Heart right ventricle (tissue), 16 donors: ENCODE measurements around the gene ALLC. TPM values are rescaled to one million over a fixed set of nuclear protein-coding genes. Genes with fewer than 3 reads are reported as not detected.

Experiments
- ATAC-seq, 8 donors: fragments of 200-7000 bp; cut with Tn5 transposase; one replicate each; pipeline ENCODE4 v1.9.1; 2020; ENCODE audit warnings: mild to moderate bottlenecking in 8 of 8, moderate library complexity in 8 of 8, moderate number of reproducible peaks in 1 of 8
- DNase-seq, 2 donors: peaks; one replicate each; pipeline ENCODE4 v3.0.0-alpha.2; 2020
- H3K27ac ChIP-seq, 10 donors: fragments of 200-600 bp; sonication (generic) in 2 of 10; one replicate each; pipeline versions ENCODE4 v1.5.0 to v1.8.0; 2020 to 2022; ENCODE audit warnings: mild to moderate bottlenecking in 3 of 10
- H3K27me3 ChIP-seq, 7 donors: fragments of 200-600 bp; one replicate each; pipeline ENCODE4 v1.8.0; 2021 to 2022; ENCODE audit warnings: mild to moderate bottlenecking in 2 of 7
- H3K36me3 ChIP-seq, 9 donors: fragments of 200-600 bp; sonication (generic) in 1 of 9; one replicate each; pipeline versions ENCODE4 v1.5.0 to v1.8.0; 2020 to 2022; ENCODE audit warnings: mild to moderate bottlenecking in 2 of 9
- H3K4me1 ChIP-seq, 9 donors: fragments of 200-600 bp; sonication (generic) in 1 of 9; one replicate each; pipeline versions ENCODE4 v1.5.0 to v1.8.0; 2020 to 2022; ENCODE audit warnings: mild to moderate bottlenecking in 4 of 9
- H3K4me3 ChIP-seq, 10 donors: fragments of 200-600 bp; sonication (generic) in 2 of 10; one replicate each; pipeline versions ENCODE4 v1.5.0 to v1.8.0; 2020 to 2022; ENCODE audit warnings: mild to moderate bottlenecking in 7 of 10, moderate library complexity in 2 of 10
- H3K9me3 ChIP-seq, 11 donors: fragments of 200-600 bp in 10 of 11; sonication (generic) in 2 of 11; one replicate each; pipeline versions ENCODE4 v1.5.0 to v1.8.0; 2013 to 2022; ENCODE audit warnings: mild to moderate bottlenecking in 2 of 11, control low read depth in 1 of 11, moderate library complexity in 1 of 11
- WGBS, 2 donors: extraction: QIAGEN DNeasy Blood & Tissue Kit; methylation state at CpG; one replicate each; pipeline ENCODE4 v1.1.7; 2013; ENCODE audit warnings: inconsistent platforms in 1 of 2; 5-methylcytosine and 5-hydroxymethylcytosine counted together
- intact Hi-C, 10 donors: fragments of 100-400 bp; cut with DNase I; formaldehyde crosslinking; loops; one replicate each; pipeline versions ENCODE4 v1.11.1 to v1.14.2; 2022
- polyA plus RNA-seq, 2 donors: library from polyadenylated mRNA; stranded (reverse); fragments of 200-250 nt; gene quantifications; one replicate each; pipeline ENCODE4 v1.2.3, GENCODE V29; 2013
- total RNA-seq, 10 donors: library from RNA; stranded (reverse); fragmentation: NEBNext Ultra II Directional in 3 of 10; extraction: Animal tissue kit (Norgen Biotek cat#: 25700) in 3 of 10; gene quantifications; one replicate each; pipeline versions ENCODE4 v1.2.1 to v1.2.4, GENCODE V29; 2021 to 2023
- TF ChIP-seq, protein P1 (sequence below), 9 donors: fragments of 200-600 bp; sonication (generic) in 2 of 9; IDR thresholded peaks; one replicate each; pipeline versions ENCODE4 v1.5.0 to v1.8.0; 2021 to 2022; ENCODE audit warnings: antibody characterized with exemption in 9 of 9, mild to moderate bottlenecking in 5 of 9, moderate library complexity in 1 of 9
- donor health status: Arrhythmogenic right ventricular cardiomyopathy.
- donor health status: ischemic (EF 13 %, LVEDD 7.1; RV severe dilation, severe dysfunction).
- donor health status: healthy with polysubstance abuse.
- donor health status: DM: no; HTN: yes; CAD: no.
- donor health status: DM: no; HTN: no; CAD: no.
- donor health status: ischemic (EF 25% LVEDD 6.9; RV normal size, moderate dysfunction).
- donor health status: ischemic (EF 25% LVEDD 5.7; RV mildly dilated, moderate dysfunction).
- donor health status: healthy.
- donor health status: DM: yes; HTN: yes; CAD: no.
- donor health status: Ischemic cardiomyopathy.
- donor health status: ischemic (EF 35%, LVEDD 5.7; RV mildly dilated, moderate dysfunction).
- donor health status: nonischemic (EF 11% LVEDD 7.7; RV severe dilation, severe dysfunction).
- donor health status: DM: yes; HTN: yes; CAD: no.
- donor health status: PGD.
- donor health status: ischemic (EF 29% LVEDD 5.4; RV normal size, mild dysfunction).
- donor health status: nonischemic (EF 23%, LVEDD 6.1; RV moderate dilation, normal function).

ALLC gene
- total and polyA plus RNA-seq, 12 donors, result 0.59 TPM; not detected in 11

GRCh38 chr2:3681625-3682024, 23.6 kb downstream of the ALLC start:
- Histone ChIP-seq H3K4me3 (no peak overlapping the region), H3K27ac (no peak overlapping the region), H3K9me3 (no peaks in the 10 kb centered on the region), H3K27me3 (peaks cover 0 to 21% (median 4%) of the 10 kb centered on the region in 7 donors), H3K4me1 (no peaks in the 10 kb centered on the region), H3K36me3 (no peaks in the 10 kb centered on the region)
- intact Hi-C loops, result no loop called here
- DNase-seq, result no peak
- ATAC-seq, result no peak
- TF ChIP-seq, protein P1, sequence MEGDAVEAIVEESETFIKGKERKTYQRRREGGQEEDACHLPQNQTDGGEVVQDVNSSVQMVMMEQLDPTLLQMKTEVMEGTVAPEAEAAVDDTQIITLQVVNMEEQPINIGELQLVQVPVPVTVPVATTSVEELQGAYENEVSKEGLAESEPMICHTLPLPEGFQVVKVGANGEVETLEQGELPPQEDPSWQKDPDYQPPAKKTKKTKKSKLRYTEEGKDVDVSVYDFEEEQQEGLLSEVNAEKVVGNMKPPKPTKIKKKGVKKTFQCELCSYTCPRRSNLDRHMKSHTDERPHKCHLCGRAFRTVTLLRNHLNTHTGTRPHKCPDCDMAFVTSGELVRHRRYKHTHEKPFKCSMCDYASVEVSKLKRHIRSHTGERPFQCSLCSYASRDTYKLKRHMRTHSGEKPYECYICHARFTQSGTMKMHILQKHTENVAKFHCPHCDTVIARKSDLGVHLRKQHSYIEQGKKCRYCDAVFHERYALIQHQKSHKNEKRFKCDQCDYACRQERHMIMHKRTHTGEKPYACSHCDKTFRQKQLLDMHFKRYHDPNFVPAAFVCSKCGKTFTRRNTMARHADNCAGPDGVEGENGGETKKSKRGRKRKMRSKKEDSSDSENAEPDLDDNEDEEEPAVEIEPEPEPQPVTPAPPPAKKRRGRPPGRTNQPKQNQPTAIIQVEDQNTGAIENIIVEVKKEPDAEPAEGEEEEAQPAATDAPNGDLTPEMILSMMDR (IDR thresholded peaks at IDR 0.05), result no peak
- 90 to 92% methylated on average over 5 of the region's 5 CpGs for WGBS, 2 donors

DNA sequence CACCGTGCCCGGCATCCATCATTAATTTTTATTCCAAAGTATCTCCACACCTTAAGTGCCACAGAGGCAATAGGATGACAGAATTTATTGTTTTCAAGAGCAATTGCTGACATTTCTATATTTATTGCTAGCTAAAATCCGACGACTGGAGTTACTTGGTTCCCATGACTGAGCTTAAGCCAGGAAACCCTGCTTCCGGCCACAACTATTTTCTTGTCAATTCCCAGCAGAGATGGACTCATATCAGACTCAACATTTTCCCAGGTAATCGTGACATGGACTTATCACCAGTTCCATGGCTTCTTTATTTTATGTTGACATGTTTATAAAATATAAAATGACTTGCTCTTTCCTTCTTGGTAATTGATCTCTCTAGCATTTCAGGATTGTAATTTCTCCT, 24.8 kb downstream of the ALLC start:
- 70 to 77% methylated on average over 6 of the region's 6 CpGs for WGBS, 2 donors
- DNase-seq (no peak), ATAC-seq (no peak)
- Histone ChIP-seq H3K4me1 (no peaks in the 10 kb centered on the region), H3K36me3 (no peaks in the 10 kb centered on the region), H3K4me3 (no peak overlapping the region), H3K27me3 (peaks cover 0 to 15% (median 0%) of the 10 kb centered on the region in 7 donors), H3K27ac (no peak overlapping the region), H3K9me3 (no peaks in the 10 kb centered on the region)
- TF ChIP-seq, protein P1 (IDR thresholded peaks at IDR 0.05), result no peak
- intact Hi-C loops, result no loop called here

DNA sequence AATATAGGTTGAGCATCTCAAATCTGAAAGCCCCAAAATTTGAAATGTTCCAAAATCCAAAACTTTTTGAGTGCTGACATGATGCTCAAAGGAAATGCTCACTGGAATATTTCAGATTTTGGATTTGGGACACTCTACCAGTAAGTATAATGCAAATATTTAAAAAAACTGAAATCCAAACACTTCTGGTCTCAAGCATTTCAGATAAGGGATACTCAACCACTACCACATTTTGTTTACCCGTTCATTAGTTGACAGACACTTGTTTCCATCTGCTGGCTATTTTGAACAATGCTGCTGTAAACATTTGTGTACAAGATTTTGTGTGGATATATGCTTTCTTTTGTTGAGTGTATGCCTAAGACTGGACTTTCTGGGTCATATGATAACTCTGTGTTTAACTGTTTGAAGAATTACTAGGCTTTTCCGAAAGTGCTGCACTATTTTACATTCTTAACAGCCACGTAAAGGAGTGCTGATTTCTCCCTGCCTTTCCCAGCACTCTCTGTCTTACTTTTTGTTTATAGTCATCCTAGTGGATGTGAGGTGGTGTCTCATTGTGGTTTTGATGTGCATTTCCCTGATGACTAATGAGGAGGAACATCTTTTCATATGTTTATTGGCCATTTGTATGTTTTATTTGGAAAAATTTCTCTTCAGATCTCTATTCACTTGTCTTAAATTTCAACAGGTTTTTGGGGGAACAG, 25.9 kb downstream of the ALLC start:
- DNase-seq, result no peak
- TF ChIP-seq, protein P1 (IDR thresholded peaks at IDR 0.05), result no peak
- Histone ChIP-seq H3K27ac (no peak overlapping the region), H3K9me3 (no peaks in the 10 kb centered on the region), H3K36me3 (no peaks in the 10 kb centered on the region), H3K27me3 (peaks cover 0 to 12% (median 0%) of the 10 kb centered on the region in 7 donors), H3K4me3 (no peak overlapping the region), H3K4me1 (no peaks in the 10 kb centered on the region)
- ATAC-seq, result no peak
- intact Hi-C loops, result no loop called here
- WGBS, 2 donors, result 69 to 71% methylated on average over 3 of the region's 3 CpGs

DNA sequence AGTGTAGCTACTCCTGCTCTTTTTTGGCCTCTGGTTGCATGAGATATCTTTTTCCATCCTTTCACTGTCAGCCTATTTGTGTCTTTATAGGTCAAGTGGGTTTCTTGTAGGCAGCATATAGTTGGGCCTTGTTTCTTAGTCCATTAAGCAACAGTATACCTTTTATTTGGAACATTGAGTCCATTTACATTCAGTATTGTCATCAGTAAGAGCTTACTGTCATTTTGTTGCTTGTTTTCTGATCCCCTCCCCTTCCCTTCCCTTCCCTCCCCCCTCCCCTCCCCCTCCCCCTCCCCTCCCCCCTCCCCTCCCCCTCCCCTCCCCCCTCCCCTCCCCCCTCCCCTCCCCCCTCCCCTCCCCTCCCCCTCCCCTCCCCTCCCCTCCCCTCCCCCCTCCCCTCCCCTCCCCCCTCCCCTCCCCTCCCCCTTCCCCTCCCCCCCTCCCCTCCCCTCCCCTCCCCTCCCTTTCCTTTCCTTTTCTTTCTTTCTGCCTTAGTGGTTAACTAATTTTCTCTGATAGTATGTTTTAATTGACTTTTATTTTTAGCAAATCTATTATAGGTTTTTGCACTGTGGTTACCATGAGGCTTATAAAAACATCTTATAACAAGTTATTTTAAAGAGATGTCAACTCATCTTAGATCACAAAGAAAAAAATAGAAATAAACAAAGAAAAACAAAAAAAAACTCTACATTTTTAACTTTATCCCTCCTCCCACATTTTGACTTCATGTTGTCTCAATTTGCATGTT, 32.2 kb downstream of the ALLC start:
- H3K27ac ChIP-seq, result no peak overlapping the region
- intact Hi-C loops, result no loop called here
- no peaks in the 10 kb centered on the region for H3K4me1 ChIP-seq
- ATAC-seq, result no peak
- TF ChIP-seq, protein P1 (IDR thresholded peaks at IDR 0.05), result no peak
- H3K4me3 ChIP-seq, result no peak overlapping the region
- peaks cover 0 to 21% (median 0%) of the 10 kb centered on the region in 7 donors for H3K27me3 ChIP-seq
- no peaks in the 10 kb centered on the region for H3K36me3 ChIP-seq
- peaks cover 0 to 22% (median 0%) of the 10 kb centered on the region in 11 donors for H3K9me3 ChIP-seq
- DNase-seq, result no peak
